ENCODE data around the gene GTSF1L. TPM values are rescaled to one million over a fixed set of nuclear protein-coding genes. Genes with fewer than 3 reads are reported as not detected.
A peak's percentile ranks its signal among the peaks of the same experiment; 100 is the strongest.

Gene GTSF1L
- total RNA-seq, 1 donor from 2014 or later: 1.3 TPM

DNA sequence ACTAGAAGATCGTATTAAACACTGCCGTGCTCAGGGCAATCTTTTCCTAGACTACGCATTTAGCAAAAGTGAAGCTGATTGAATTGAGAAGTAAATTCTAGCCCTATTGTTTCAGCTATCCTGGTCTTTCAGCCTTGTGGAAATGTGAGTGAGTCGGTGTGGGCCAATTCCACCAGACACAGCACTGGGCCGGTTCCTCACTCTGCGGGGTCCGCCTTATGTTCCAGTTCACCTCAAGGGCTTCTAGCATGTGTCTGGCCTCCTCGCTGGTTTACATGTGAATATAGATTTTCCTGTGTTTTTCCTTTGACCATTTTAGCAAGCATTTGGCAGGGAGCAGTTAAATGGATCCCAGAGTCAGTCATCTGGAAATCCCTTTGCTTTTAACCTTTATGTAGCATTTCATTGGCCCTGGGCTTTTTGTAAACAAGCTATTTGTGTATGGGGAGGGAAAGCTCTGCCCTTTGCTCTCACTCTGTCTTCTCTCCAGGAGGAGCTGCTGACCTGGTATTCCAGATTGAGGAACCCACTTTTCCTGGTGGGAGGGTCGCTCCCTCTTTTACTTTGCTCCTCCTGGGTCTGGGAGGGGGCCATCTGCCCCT lies 12.4 kb upstream of the GTSF1L start:
- H3K4me3 Mint-ChIP-seq: no peak overlapping the region
- ATAC-seq (ENCODE audit: low read depth) (no peak), DNase-seq (no peak)
- TF ChIP-seq, protein P1, sequence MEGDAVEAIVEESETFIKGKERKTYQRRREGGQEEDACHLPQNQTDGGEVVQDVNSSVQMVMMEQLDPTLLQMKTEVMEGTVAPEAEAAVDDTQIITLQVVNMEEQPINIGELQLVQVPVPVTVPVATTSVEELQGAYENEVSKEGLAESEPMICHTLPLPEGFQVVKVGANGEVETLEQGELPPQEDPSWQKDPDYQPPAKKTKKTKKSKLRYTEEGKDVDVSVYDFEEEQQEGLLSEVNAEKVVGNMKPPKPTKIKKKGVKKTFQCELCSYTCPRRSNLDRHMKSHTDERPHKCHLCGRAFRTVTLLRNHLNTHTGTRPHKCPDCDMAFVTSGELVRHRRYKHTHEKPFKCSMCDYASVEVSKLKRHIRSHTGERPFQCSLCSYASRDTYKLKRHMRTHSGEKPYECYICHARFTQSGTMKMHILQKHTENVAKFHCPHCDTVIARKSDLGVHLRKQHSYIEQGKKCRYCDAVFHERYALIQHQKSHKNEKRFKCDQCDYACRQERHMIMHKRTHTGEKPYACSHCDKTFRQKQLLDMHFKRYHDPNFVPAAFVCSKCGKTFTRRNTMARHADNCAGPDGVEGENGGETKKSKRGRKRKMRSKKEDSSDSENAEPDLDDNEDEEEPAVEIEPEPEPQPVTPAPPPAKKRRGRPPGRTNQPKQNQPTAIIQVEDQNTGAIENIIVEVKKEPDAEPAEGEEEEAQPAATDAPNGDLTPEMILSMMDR (IDR thresholded peaks at IDR 0.05): no peak
- POLR2A ChIA-PET: interaction anchor here (1.5 kb wide), 1 partner anchor 12 kb away, joined by 3 read pairs; no protein-coding TSS in a partner anchor
- H3K27ac Mint-ChIP-seq: no peak overlapping the region
- no peaks in the 10 kb centered on the region for H3K9me3 Mint-ChIP-seq
- CTCF ChIA-PET: no interaction called here
- intact Hi-C loops (cut with micrococcal nuclease): no loop called here
- H3K4me1 Mint-ChIP-seq: peaks cover 22% of the 10 kb centered on the region
- H3K36me3 Mint-ChIP-seq (ENCODE audit: low read depth): no peaks in the 10 kb centered on the region
- no peaks in the 10 kb centered on the region for H3K27me3 Mint-ChIP-seq

DNA sequence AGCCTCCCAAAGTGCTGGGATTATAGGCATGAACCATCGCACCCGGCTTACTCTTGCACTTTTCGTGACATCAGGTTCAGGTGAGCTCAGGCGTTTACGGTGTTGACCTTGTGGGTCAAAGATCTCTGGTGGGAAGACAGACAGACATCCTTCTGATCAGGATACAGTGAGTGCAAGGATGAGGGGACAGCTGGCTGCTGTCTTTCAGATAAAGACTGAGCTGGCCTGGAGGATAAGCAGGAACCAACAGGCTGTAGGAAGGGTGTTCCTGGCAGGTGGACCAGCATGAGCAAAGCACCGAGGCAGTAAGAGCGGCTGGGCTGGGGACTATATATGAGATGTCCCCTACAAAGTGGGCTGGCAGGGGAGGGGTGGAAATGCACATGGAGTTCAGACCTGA lies 11.1 kb upstream of the GTSF1L start:
- H3K4me3 Mint-ChIP-seq: no peak overlapping the region
- ChIA-PET CTCF (interaction anchor here (1.1 to 1.2 kb wide), 2 partner anchors 12 to 46 kb away, joined by 3 to 6 read pairs; no protein-coding TSS in a partner anchor), POLR2A (no interaction called here)
- H3K27ac Mint-ChIP-seq: no peak overlapping the region
- peaks cover 35% of the 10 kb centered on the region for H3K4me1 Mint-ChIP-seq
- no peaks in the 10 kb centered on the region for H3K36me3 Mint-ChIP-seq (ENCODE audit: low read depth)
- no peaks in the 10 kb centered on the region for H3K27me3 Mint-ChIP-seq
- TF ChIP-seq, protein P1 (IDR thresholded peaks at IDR 0.05): no peak
- H3K9me3 Mint-ChIP-seq: no peaks in the 10 kb centered on the region
- DNase-seq (no peak), ATAC-seq (ENCODE audit: low read depth) (no peak)
- intact Hi-C loops (cut with micrococcal nuclease): no loop called here

DNA sequence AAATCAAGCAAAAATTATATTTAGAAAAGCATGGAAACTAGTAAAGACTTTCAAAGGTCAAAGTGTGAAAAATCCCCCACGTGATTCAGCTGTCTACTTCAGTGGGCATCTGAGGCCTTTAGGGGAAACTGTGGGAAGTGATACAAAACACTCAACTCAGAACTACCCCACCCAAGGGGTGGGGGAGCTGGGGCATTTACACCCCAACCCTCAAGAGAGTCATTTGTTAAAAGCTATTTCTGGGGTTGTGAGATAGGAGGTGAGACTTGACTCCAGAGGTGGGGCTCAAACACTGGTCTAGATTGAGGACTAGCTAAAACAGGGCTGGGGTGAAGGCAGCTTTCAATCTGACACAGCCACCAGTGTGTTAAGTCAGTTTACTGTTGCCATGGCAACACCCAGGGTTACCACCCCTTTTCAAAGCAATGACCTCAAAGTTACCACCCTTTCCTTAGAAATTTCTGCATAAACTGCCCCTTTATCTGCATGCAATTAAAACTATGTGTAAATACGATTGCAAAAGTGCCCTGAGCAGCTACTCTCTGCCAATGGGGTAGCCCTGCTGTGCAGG lies 9.9 kb upstream of the GTSF1L start:
- H3K27ac Mint-ChIP-seq: peak overlapping the region; percentile 62
- CTCF ChIA-PET: interaction anchor here (1.1 to 2.3 kb wide), 3 partner anchors 14 to 198 kb away, joined by 3 to 18 read pairs (median 6); no protein-coding TSS in a partner anchor

DNA sequence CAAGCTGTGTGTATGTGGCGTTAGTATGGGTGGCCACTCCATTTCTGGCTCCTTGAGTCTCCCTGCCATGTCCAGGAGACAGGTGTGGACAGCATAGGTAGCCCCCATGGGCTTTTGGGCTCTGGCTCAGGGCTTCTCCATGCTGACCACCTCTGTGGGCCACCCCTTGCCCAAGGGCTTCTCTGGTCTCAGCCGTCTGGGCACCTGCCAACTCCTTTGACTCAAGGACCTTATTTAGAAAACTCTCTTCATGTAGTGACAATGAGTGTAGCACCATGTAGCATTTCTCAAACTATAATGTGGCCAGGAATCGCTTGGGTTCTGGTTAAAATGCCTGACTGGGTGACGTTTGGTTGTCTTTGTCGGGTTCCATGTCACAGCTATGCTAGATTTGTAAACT lies 5.1 kb upstream of the GTSF1L start:
- TF ChIP-seq, protein P1 (IDR thresholded peaks at IDR 0.05): no peak
- Mint-ChIP-seq H3K4me3 (no peak overlapping the region), H3K36me3 (ENCODE audit: low read depth) (no peaks in the 10 kb centered on the region), H3K27ac (no peak overlapping the region), H3K9me3 (no peaks in the 10 kb centered on the region), H3K4me1 (peaks cover 58% of the 10 kb centered on the region), H3K27me3 (no peaks in the 10 kb centered on the region)
- ATAC-seq (ENCODE audit: low read depth) (no peak), DNase-seq (no peak)
- ChIA-PET POLR2A (no interaction called here), CTCF (interaction anchor here (2.0 kb wide), 1 partner anchor 39 kb away, joined by 4 read pairs; no protein-coding TSS in a partner anchor)
- intact Hi-C loops (cut with micrococcal nuclease): loop anchor here (2.0 to 5.0 kb wide), 2 partner anchors 49 to 275 kb away; partner anchors contain the start of gene SRSF6

More for the DNA sequence above, 9.9 kb upstream of the GTSF1L start:
- POLR2A ChIA-PET: interaction anchor here (0.5 to 1.6 kb wide), 10 partner anchors 8 to 1223 kb away, joined by 3 to 12 read pairs (median 4); partner anchors contain the start of gene IFT52
- peaks cover 44% of the 10 kb centered on the region for H3K4me1 Mint-ChIP-seq
- H3K36me3 Mint-ChIP-seq (ENCODE audit: low read depth): no peaks in the 10 kb centered on the region
- peak overlapping the region; percentile 35 for H3K4me3 Mint-ChIP-seq
- intact Hi-C loops (cut with micrococcal nuclease): loop anchor here (1.0 kb wide), 1 partner anchor 15 kb away; no protein-coding TSS in a partner anchor
- DNase-seq (no peak), ATAC-seq (ENCODE audit: low read depth) (peak; percentile 83)
- H3K27me3 Mint-ChIP-seq: no peaks in the 10 kb centered on the region
- TF ChIP-seq, protein P1 (IDR thresholded peaks at IDR 0.05): no peak
- no peaks in the 10 kb centered on the region for H3K9me3 Mint-ChIP-seq

DNA sequence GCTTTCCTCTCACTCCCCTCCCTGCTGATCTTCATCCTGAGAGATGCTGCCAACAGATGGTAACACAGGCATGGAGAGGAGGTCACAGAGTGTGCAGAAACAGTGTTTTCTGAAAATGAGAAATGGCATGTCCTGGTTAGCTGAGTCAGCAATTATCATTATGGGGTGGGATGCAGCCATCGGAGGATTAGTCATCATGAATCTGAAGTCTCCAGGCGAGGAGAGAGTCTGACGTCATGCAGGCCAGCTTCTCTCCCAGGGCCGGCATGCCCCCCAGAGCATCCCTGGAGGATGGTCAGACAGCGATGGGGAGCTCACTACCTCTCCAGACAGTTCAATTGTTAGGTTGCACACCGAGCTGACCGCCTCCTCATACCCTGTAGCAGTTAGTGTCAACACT lies 4.7 kb upstream of the GTSF1L start:
- peaks cover 53% of the 10 kb centered on the region for H3K4me1 Mint-ChIP-seq
- POLR2A ChIA-PET: no interaction called here
- no peaks in the 10 kb centered on the region for H3K9me3 Mint-ChIP-seq
- no peak overlapping the region for H3K27ac Mint-ChIP-seq
- H3K4me3 Mint-ChIP-seq: no peak overlapping the region
- H3K27me3 Mint-ChIP-seq: no peaks in the 10 kb centered on the region
- TF ChIP-seq, protein P1 (IDR thresholded peaks at IDR 0.05): no peak
- CTCF ChIA-PET: no interaction called here
- DNase-seq: no peak
- intact Hi-C loops (cut with micrococcal nuclease): loop anchor here (5.0 kb wide), 1 partner anchor 274 kb away; the partner anchor contains the start of gene SRSF6
- ATAC-seq (ENCODE audit: low read depth): no peak
- no peaks in the 10 kb centered on the region for H3K36me3 Mint-ChIP-seq (ENCODE audit: low read depth)

Data from activated B cell treated with CpG ODN at 0.5 μM for 24 hours (primary cell).